ENCODE data around the gene FAM3B.

FAM3B gene

GRCh38 chr21:41342035-41342434, 25.4 kb downstream of the FAM3B start:
- CTCF ChIA-PET: no interaction called here
- Histone ChIP-seq H3K27ac (ENCODE audit: extremely low read depth, low read depth, low read length) (no peak overlapping the region), H3K36me3 (ENCODE audit: control insufficient read depth in 2 of 2, insufficient read depth in 1 of 2, low read length in 2 of 2) (no peaks in the 10 kb centered on the region), H3K9me3 (ENCODE audit: control insufficient read depth, insufficient read depth, low read depth, low read length) (no peaks in the 10 kb centered on the region), H3K4me1 (ENCODE audit: control insufficient read depth, insufficient read depth, low read length) (no peaks in the 10 kb centered on the region), H3K4me3 (ENCODE audit: low read depth, low read length) (no peak overlapping the region)
- TF ChIP-seq TRIM28 (IDR thresholded peaks at IDR 0.05; ENCODE audit: borderline replicate concordance, low read length): peak; percentile 55; the same call in 1 of the 2 replicates
- TF ChIP-seq ZNF792 (tag by site-specific recombination; IDR thresholded peaks at IDR 0.05): no peak
- TF ChIP-seq SETDB1 (IDR thresholded peaks at IDR 0.05; ENCODE audit: insufficient read length, low read length): peak; percentile 65
- TF ChIP-seq, protein P1, sequence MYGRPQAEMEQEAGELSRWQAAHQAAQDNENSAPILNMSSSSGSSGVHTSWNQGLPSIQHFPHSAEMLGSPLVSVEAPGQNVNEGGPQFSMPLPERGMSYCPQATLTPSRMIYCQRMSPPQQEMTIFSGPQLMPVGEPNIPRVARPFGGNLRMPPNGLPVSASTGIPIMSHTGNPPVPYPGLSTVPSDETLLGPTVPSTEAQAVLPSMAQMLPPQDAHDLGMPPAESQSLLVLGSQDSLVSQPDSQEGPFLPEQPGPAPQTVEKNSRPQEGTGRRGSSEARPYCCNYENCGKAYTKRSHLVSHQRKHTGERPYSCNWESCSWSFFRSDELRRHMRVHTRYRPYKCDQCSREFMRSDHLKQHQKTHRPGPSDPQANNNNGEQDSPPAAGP (tag by site-specific recombination; IDR thresholded peaks at IDR 0.05): no peak
- POLR2A ChIA-PET: no interaction called here

GRCh38 chr21:41344146-41344545, 27.5 kb downstream of the FAM3B start:
- POLR2A ChIA-PET: no interaction called here
- no peaks in the 10 kb centered on the region for H3K4me1 ChIP-seq (ENCODE audit: control insufficient read depth, insufficient read depth, low read length)
- no peak overlapping the region for H3K4me3 ChIP-seq (ENCODE audit: low read depth, low read length)
- TF ChIP-seq ZNF658 (tag by site-specific recombination; IDR thresholded peaks at IDR 0.05) (no peak), ZNF202 (tag by site-specific recombination; IDR thresholded peaks at IDR 0.05; ENCODE audit: borderline replicate concordance) (no peak), ZNF473 (tag by site-specific recombination; IDR thresholded peaks at IDR 0.05) (no peak), ZNF214 (tag by site-specific recombination; IDR thresholded peaks at IDR 0.05; ENCODE audit: borderline replicate concordance) (no peak), ZNF121 (tag by site-specific recombination; IDR thresholded peaks at IDR 0.05) (no peak)
- H3K9me3 ChIP-seq (ENCODE audit: control insufficient read depth, insufficient read depth, low read depth, low read length): no peaks in the 10 kb centered on the region
- H3K27ac ChIP-seq (ENCODE audit: extremely low read depth, low read depth, low read length): no peak overlapping the region
- CTCF ChIA-PET: interaction anchor here (0.7 kb wide), 1 partner anchor 18 kb away, joined by 3 read pairs; no protein-coding TSS in a partner anchor
- no peaks in the 10 kb centered on the region for H3K36me3 ChIP-seq (ENCODE audit: control insufficient read depth in 2 of 2, insufficient read depth in 1 of 2, low read length in 2 of 2)

GRCh38 chr21:41345356-41345755, 28.8 kb downstream of the FAM3B start:
- Histone ChIP-seq H3K9me3 (ENCODE audit: control insufficient read depth, insufficient read depth, low read depth, low read length) (no peaks in the 10 kb centered on the region), H3K36me3 (ENCODE audit: control insufficient read depth in 2 of 2, insufficient read depth in 1 of 2, low read length in 2 of 2) (no peaks in the 10 kb centered on the region), H3K4me3 (ENCODE audit: low read depth, low read length) (no peak overlapping the region), H3K27ac (ENCODE audit: extremely low read depth, low read depth, low read length) (no peak overlapping the region), H3K4me1 (ENCODE audit: control insufficient read depth, insufficient read depth, low read length) (no peaks in the 10 kb centered on the region)
- CTCF ChIA-PET: interaction anchor here (0.7 kb wide), 1 partner anchor 16 kb away, joined by 3 read pairs; no protein-coding TSS in a partner anchor
- TF ChIP-seq ZNF140 (tag by site-specific recombination; IDR thresholded peaks at IDR 0.05) (no peak), ZNF19 (tag by site-specific recombination; IDR thresholded peaks at IDR 0.05; ENCODE audit: low read depth) (no peak), ZNF654 (tag by site-specific recombination; IDR thresholded peaks at IDR 0.05; ENCODE audit: low read depth) (no peak), ZNF777 (tag by site-specific recombination; IDR thresholded peaks at IDR 0.05; ENCODE audit: borderline replicate concordance) (no peak), KLF7 (tag by site-specific recombination; IDR thresholded peaks at IDR 0.05; ENCODE audit: borderline replicate concordance) (no peak), ZNF114 (tag by site-specific recombination; IDR thresholded peaks at IDR 0.05) (no peak), ZNF416 (tag by site-specific recombination; IDR thresholded peaks at IDR 0.05) (no peak), BCL11A (tag by site-specific recombination; IDR thresholded peaks at IDR 0.05; ENCODE audit: low read depth) (no peak), ZNF292 (tag by site-specific recombination; IDR thresholded peaks at IDR 0.05; ENCODE audit: borderline replicate concordance, low read depth) (no peak), PBX3 (CRISPR knock-in tag; IDR thresholded peaks at IDR 0.05) (no peak), ZNF629 (tag by site-specific recombination; IDR thresholded peaks at IDR 0.05) (no peak), ZNF2 (tag by site-specific recombination; IDR thresholded peaks at IDR 0.05) (no peak), ZNF626 (tag by site-specific recombination; IDR thresholded peaks at IDR 0.05) (no peak), ZSCAN16 (tag by site-specific recombination; IDR thresholded peaks at IDR 0.05) (no peak)
- TF ChIP-seq, protein P2, sequence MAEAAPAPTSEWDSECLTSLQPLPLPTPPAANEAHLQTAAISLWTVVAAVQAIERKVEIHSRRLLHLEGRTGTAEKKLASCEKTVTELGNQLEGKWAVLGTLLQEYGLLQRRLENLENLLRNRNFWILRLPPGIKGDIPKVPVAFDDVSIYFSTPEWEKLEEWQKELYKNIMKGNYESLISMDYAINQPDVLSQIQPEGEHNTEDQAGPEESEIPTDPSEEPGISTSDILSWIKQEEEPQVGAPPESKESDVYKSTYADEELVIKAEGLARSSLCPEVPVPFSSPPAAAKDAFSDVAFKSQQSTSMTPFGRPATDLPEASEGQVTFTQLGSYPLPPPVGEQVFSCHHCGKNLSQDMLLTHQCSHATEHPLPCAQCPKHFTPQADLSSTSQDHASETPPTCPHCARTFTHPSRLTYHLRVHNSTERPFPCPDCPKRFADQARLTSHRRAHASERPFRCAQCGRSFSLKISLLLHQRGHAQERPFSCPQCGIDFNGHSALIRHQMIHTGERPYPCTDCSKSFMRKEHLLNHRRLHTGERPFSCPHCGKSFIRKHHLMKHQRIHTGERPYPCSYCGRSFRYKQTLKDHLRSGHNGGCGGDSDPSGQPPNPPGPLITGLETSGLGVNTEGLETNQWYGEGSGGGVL (tag by site-specific recombination; IDR thresholded peaks at IDR 0.05): no peak
- POLR2A ChIA-PET: no interaction called here

Measured in HEK293 (cell line).